Type B pancreatic cell (in vitro differentiated cells): ENCODE results near the gene PCDHGB2. TPM values are rescaled to one million over a fixed set of nuclear protein-coding genes. Genes with fewer than 3 reads are reported as not detected.
"Not testable (repeated sequence)": the region's sequence is repeated elsewhere in the genome, so short reads cannot be mapped to it uniquely, and the experiment has no call there.

Experiments
- DNase-seq: peaks from one replicate; pipeline ENCODE4 v3.0.0; 2021; ENCODE audit warnings: mixed read lengths; ENCODE audit not compliant: unreplicated experiment; ENCODE audit errors: extremely low spot score
- H3K27ac Mint-ChIP-seq: 2 replicates; pipeline ENCODE4 v1.8.0; 2021; ENCODE audit warnings: mild to moderate bottlenecking, mixed read lengths
- H3K27me3 Mint-ChIP-seq: 2 replicates; pipeline ENCODE4 v1.8.0; 2021; ENCODE audit warnings: mixed read lengths
- H3K36me3 Mint-ChIP-seq: 2 replicates; pipeline ENCODE4 v1.8.0; 2021; ENCODE audit warnings: mixed read lengths
- H3K4me1 Mint-ChIP-seq: one replicate; pipeline ENCODE4 v1.8.0; 2021; ENCODE audit warnings: mixed read lengths; ENCODE audit not compliant: unreplicated experiment
- H3K4me3 Mint-ChIP-seq: 2 replicates; pipeline ENCODE4 v1.8.0; 2021; ENCODE audit warnings: mild to moderate bottlenecking, mixed read lengths
- H3K9me3 Mint-ChIP-seq: 2 replicates; pipeline ENCODE4 v1.8.0; 2021; ENCODE audit warnings: mixed read lengths
- total RNA-seq: library from RNA; stranded (reverse); gene quantifications from 2 replicates; pipeline ENCODE4 v1.2.1, GENCODE V29; 2021; ENCODE audit warnings: low replicate concordance
- TF ChIP-seq, protein P1 (sequence below): fragments of 200-600 bp; sonication (generic); conservative IDR thresholded peaks from 2 replicates; pipeline ENCODE4 v1.5.0; 2021; ENCODE audit warnings: antibody characterized with exemption, mild to moderate bottlenecking

The PCDHGB2 gene
- total RNA-seq, 1 donor from 2014 or later, result 0.94 TPM

- peaks cover 3% of the 10 kb centered on the region for H3K36me3 Mint-ChIP-seq
- TF ChIP-seq, protein P1, sequence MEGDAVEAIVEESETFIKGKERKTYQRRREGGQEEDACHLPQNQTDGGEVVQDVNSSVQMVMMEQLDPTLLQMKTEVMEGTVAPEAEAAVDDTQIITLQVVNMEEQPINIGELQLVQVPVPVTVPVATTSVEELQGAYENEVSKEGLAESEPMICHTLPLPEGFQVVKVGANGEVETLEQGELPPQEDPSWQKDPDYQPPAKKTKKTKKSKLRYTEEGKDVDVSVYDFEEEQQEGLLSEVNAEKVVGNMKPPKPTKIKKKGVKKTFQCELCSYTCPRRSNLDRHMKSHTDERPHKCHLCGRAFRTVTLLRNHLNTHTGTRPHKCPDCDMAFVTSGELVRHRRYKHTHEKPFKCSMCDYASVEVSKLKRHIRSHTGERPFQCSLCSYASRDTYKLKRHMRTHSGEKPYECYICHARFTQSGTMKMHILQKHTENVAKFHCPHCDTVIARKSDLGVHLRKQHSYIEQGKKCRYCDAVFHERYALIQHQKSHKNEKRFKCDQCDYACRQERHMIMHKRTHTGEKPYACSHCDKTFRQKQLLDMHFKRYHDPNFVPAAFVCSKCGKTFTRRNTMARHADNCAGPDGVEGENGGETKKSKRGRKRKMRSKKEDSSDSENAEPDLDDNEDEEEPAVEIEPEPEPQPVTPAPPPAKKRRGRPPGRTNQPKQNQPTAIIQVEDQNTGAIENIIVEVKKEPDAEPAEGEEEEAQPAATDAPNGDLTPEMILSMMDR, result no peak
- H3K27ac Mint-ChIP-seq, result no peak overlapping the region
- peaks cover 4% of the 10 kb centered on the region for H3K9me3 Mint-ChIP-seq
- H3K27me3 Mint-ChIP-seq, result no peaks in the 10 kb centered on the region
- no peak for DNase-seq
- no peaks in the 10 kb centered on the region for H3K4me1 Mint-ChIP-seq
- no peak overlapping the region for H3K4me3 Mint-ChIP-seq
These were observed 14.8 kb downstream of the PCDHGB2 start for GRCh38 chr5:141374627-141375026.

DNA sequence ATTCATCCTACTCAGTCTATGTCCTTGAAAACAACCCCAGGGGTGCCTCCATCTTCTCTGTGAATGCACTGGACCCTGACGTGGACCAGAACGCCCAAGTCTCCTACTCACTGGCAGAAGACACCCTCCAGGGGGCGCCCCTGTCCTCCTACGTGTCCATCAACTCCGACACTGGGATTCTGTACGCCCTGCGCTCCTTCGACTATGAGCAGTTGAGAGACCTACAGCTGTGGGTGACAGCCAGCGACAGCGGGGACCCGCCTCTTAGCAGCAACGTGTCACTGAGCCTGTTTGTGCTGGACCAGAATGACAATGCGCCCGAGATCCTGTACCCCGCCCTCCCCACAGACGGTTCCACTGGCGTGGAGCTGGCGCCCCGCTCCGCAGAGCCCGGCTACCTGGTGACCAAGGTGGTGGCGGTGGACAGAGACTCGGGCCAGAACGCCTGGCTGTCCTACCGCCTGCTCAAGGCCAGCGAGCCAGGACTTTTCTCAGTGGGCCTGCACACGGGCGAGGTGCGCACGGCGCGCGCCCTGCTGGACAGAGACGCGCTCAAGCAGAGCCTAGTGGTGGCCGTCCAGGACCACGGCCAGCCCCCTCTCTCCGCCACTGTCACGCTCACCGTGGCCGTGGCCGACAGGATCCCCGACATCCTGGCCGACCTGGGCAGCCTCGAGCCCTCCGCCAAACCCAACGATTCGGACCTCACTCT lies 15.8 kb downstream of the PCDHGB2 start:
- not testable (repeated sequence) for H3K27ac Mint-ChIP-seq, H3K36me3 Mint-ChIP-seq, H3K4me1 Mint-ChIP-seq, H3K9me3 Mint-ChIP-seq, DNase-seq, H3K27me3 Mint-ChIP-seq, H3K4me3 Mint-ChIP-seq

GRCh38 chr5:141382469-141383294 lies 22.9 kb downstream of the PCDHGB2 start, which contains the start of gene PCDHGA7:
PCDHGA7 (plus strand) TSS chr5:141382742; CDS start chr5:141382900, 158 bp downstream.
- TF ChIP-seq, protein P1, result no peak
- H3K9me3 Mint-ChIP-seq, result no peaks in the 10 kb centered on the region
- peak; percentile 60 for DNase-seq
- H3K4me1 Mint-ChIP-seq, result no peaks in the 10 kb centered on the region
- H3K36me3 Mint-ChIP-seq, result no peaks in the 10 kb centered on the region
- no peak within 1 kb of the TSS for H3K27ac Mint-ChIP-seq
- no peak within 1 kb of the TSS for H3K4me3 Mint-ChIP-seq
- no peaks in the 10 kb centered on the region for H3K27me3 Mint-ChIP-seq

GRCh38 chr5:141383345-141383744 lies 23.6 kb downstream of the PCDHGB2 start:
- no peak overlapping the region for H3K27ac Mint-ChIP-seq
- peaks cover 1% of the 10 kb centered on the region for H3K36me3 Mint-ChIP-seq
- no peaks in the 10 kb centered on the region for H3K4me1 Mint-ChIP-seq
- TF ChIP-seq, protein P1, result no peak
- H3K4me3 Mint-ChIP-seq, result no peak overlapping the region
- DNase-seq, result no peak
- no peaks in the 10 kb centered on the region for H3K9me3 Mint-ChIP-seq
- no peaks in the 10 kb centered on the region for H3K27me3 Mint-ChIP-seq

DNA sequence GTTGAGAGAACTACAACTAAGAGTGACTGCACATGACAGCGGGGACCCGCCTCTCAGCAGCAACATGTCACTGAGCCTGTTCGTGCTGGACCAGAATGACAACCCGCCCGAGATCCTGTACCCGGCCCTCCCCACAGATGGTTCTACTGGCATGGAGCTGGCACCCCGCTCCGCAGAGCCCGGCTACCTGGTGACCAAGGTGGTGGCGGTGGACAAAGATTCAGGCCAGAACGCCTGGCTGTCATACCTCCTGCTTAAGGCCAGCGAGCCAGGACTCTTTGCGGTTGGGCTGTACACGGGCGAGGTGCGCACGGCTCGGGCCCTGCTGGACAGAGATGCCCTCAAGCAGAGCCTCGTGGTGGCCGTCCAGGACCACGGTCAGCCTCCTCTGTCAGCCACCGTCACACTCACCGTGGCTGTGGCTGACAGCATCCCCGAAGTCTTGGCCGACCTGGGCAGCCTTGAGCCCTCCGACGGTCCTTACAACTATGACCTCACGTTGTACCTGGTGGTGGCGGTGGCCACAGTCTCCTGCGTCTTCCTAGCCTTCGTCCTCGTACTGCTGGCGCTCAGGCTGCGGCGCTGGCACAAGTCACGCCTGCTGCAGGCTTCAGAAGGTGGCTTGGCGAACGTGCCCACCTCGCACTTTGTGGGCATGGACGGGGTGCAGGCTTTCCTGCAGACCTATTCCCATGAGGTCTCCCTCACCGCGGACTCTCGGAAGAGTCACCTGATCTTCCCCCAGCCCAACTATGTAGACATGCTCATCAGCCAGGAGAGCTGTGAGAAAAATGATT lies 24.9 kb downstream of the PCDHGB2 start:
- no peaks in the 10 kb centered on the region for H3K4me1 Mint-ChIP-seq
- no peaks in the 10 kb centered on the region for H3K9me3 Mint-ChIP-seq

More for the DNA sequence above, 24.9 kb downstream of the PCDHGB2 start:
- H3K27me3 Mint-ChIP-seq, result no peaks in the 10 kb centered on the region
- peak; percentile 58 for DNase-seq
- H3K27ac Mint-ChIP-seq, result no peak overlapping the region
- TF ChIP-seq, protein P1, result no peak
- no peak overlapping the region for H3K4me3 Mint-ChIP-seq
- peaks cover 7% of the 10 kb centered on the region for H3K36me3 Mint-ChIP-seq
